HEK293 (cell line): ENCODE results near the gene SPATA22.
"Not testable (repeated sequence)": the region's sequence is repeated elsewhere in the genome, so short reads cannot be mapped to it uniquely, and the experiment has no call there.

ENCODE experiments used
- CTCF ChIA-PET: fragments of 350-600 bp; formaldehyde crosslinking; extraction: SDS; loops from one replicate; lab custom pipeline; 2021; ENCODE audit warnings: antibody characterized with exemption; lab: Yijun Ruan, JAX
- POLR2A ChIA-PET: fragments of 300-600 bp; formaldehyde crosslinking; extraction: SDS; loops from one replicate; lab custom pipeline; 2020; ENCODE audit warnings: antibody characterized with exemption, inconsistent platforms; lab: Yijun Ruan, JAX
- H3K27ac ChIP-seq: fragments of 200-500 bp; sonication (Bioruptor generic); 2 replicates; pipeline ENCODE4 v1.5.1; 2014; ENCODE audit warnings: low read depth, low read length, control low read depth, inconsistent platforms; ENCODE audit errors: extremely low read depth
- H3K36me3 ChIP-seq, 2 experiments: fragments of 200-500 bp in 1 of 2; sonication (Bioruptor generic) in 1 of 2; 1 replicate in 1 of 2; 2 replicates in 1 of 2; pipeline ENCODE4 v1.5.1; 2014 to 2017; ENCODE audit warnings: inconsistent platforms in 2 of 2, low read length in 2 of 2; ENCODE audit not compliant: control insufficient read depth in 2 of 2, insufficient read depth in 1 of 2
- H3K4me1 ChIP-seq: fragments of 200-500 bp; sonication (Bioruptor generic); 2 replicates; pipeline ENCODE4 v1.5.1; 2014; ENCODE audit warnings: mild to moderate bottlenecking, low read length, inconsistent platforms; ENCODE audit not compliant: control insufficient read depth, insufficient read depth
- H3K4me3 ChIP-seq: 2 replicates; pipeline ENCODE4 v1.5.1; 2011; ENCODE audit warnings: low read depth, mild to moderate bottlenecking, control low read depth, low read length, moderate library complexity
- H3K9me3 ChIP-seq: fragments of 200-500 bp; sonication (Bioruptor generic); 2 replicates; pipeline ENCODE4 v1.5.1; 2014; ENCODE audit warnings: low read depth, low read length, inconsistent platforms; ENCODE audit not compliant: control insufficient read depth, insufficient read depth
- BCL11B ChIP-seq: fragments of 450-650 bp; formaldehyde crosslinking; IDR thresholded peaks from 2 replicates; pipeline ENCODE4 v1.5.1; 2016; ENCODE audit warnings: low read depth, missing biosample characterization, missing genetic modification characterization
- GLIS1 ChIP-seq: fragments of 450-650 bp; formaldehyde crosslinking; IDR thresholded peaks from 2 replicates; pipeline ENCODE4 v1.5.1; 2016; ENCODE audit warnings: missing biosample characterization, missing genetic modification characterization
- KLF9 ChIP-seq: fragments of 450-650 bp; formaldehyde crosslinking; IDR thresholded peaks from 2 replicates; pipeline ENCODE4 v1.5.1; 2016; ENCODE audit warnings: missing biosample characterization, missing genetic modification characterization, low read depth
- OVOL3 ChIP-seq: fragments of 450-650 bp; formaldehyde crosslinking; IDR thresholded peaks from 2 replicates; pipeline ENCODE4 v1.5.1; 2016; ENCODE audit warnings: missing biosample characterization, missing genetic modification characterization
- TCF7L2 ChIP-seq: IDR thresholded peaks from 2 replicates; pipeline ENCODE4 v1.6.1; 2011; ENCODE audit warnings: low read depth, mild to moderate bottlenecking, inconsistent platforms, low read length, moderate library complexity, borderline replicate concordance
- TRIM28 ChIP-seq: IDR thresholded peaks from 2 replicates; pipeline ENCODE4 v1.6.1; 2011; ENCODE audit warnings: low read length, control low read depth, borderline replicate concordance
- ZBTB10 ChIP-seq: fragments of 450-650 bp; formaldehyde crosslinking; IDR thresholded peaks from 2 replicates; pipeline ENCODE4 v1.5.1; 2016; ENCODE audit warnings: missing biosample characterization, missing genetic modification characterization
- ZFP69B ChIP-seq: fragments of 450-650 bp; formaldehyde crosslinking; IDR thresholded peaks from 2 replicates; pipeline ENCODE4 v1.5.1; 2016; ENCODE audit warnings: missing biosample characterization, missing genetic modification characterization
- ZNF114 ChIP-seq: fragments of 450-650 bp; formaldehyde crosslinking; IDR thresholded peaks from 2 replicates; pipeline ENCODE4 v1.5.0; 2017; ENCODE audit warnings: missing biosample characterization, missing genetic modification characterization
- ZNF138 ChIP-seq: fragments of 450-650 bp; formaldehyde crosslinking; IDR thresholded peaks from 2 replicates; pipeline ENCODE4 v1.5.1; 2016; ENCODE audit warnings: missing biosample characterization, missing genetic modification characterization, borderline replicate concordance
- ZNF184 ChIP-seq: fragments of 450-650 bp; IDR thresholded peaks from 2 replicates; pipeline ENCODE4 v1.5.1; 2018; ENCODE audit warnings: missing biosample characterization, mild to moderate bottlenecking, missing genetic modification characterization
- ZNF221 ChIP-seq: fragments of 450-650 bp; formaldehyde crosslinking; IDR thresholded peaks from 2 replicates; pipeline ENCODE4 v1.5.1; 2017; ENCODE audit warnings: missing biosample characterization, missing genetic modification characterization, borderline replicate concordance
- ZNF266 ChIP-seq: fragments of 450-650 bp; formaldehyde crosslinking; IDR thresholded peaks from 2 replicates; pipeline ENCODE4 v1.5.1; 2016; ENCODE audit warnings: missing biosample characterization, missing genetic modification characterization, low read depth
- ZNF311 ChIP-seq: fragments of 450-650 bp; formaldehyde crosslinking; IDR thresholded peaks from 2 replicates; pipeline ENCODE4 v1.5.1; 2017; ENCODE audit warnings: missing biosample characterization, missing genetic modification characterization, borderline replicate concordance
- ZNF362 ChIP-seq: fragments of 450-650 bp; formaldehyde crosslinking; IDR thresholded peaks from 2 replicates; pipeline ENCODE4 v1.5.1; 2016; ENCODE audit warnings: missing biosample characterization, missing genetic modification characterization
- ZNF37A ChIP-seq: fragments of 450-650 bp; IDR thresholded peaks from 2 replicates; pipeline ENCODE4 v1.5.1; 2018; ENCODE audit warnings: missing biosample characterization, missing genetic modification characterization
- ZNF501 ChIP-seq: fragments of 450-650 bp; formaldehyde crosslinking; IDR thresholded peaks from 2 replicates; pipeline ENCODE4 v1.5.1; 2016; ENCODE audit warnings: missing biosample characterization, missing genetic modification characterization
- ZNF558 ChIP-seq: fragments of 450-650 bp; formaldehyde crosslinking; IDR thresholded peaks from 2 replicates; pipeline ENCODE4 v1.5.1; 2016; ENCODE audit warnings: missing biosample characterization, missing genetic modification characterization
- ZNF768 ChIP-seq: fragments of 450-650 bp; formaldehyde crosslinking; IDR thresholded peaks from 2 replicates; pipeline ENCODE4 v1.5.1; 2018; ENCODE audit warnings: missing biosample characterization, mild to moderate bottlenecking, missing genetic modification characterization
- ZNF791 ChIP-seq: fragments of 450-650 bp; formaldehyde crosslinking; IDR thresholded peaks from 2 replicates; pipeline ENCODE4 v1.5.1; 2016; ENCODE audit warnings: missing biosample characterization, missing genetic modification characterization
- ZNF830 ChIP-seq: fragments of 450-650 bp; IDR thresholded peaks from 2 replicates; pipeline ENCODE4 v1.5.0; 2018; ENCODE audit warnings: missing biosample characterization, missing genetic modification characterization, low read depth, mild to moderate bottlenecking, moderate library complexity
- ZSCAN30 ChIP-seq: fragments of 450-650 bp; IDR thresholded peaks from 2 replicates; pipeline ENCODE4 v1.5.1; 2018; ENCODE audit warnings: missing biosample characterization, mild to moderate bottlenecking, missing genetic modification characterization, moderate library complexity
- TF ChIP-seq, protein P1 (sequence below): fragments of 450-650 bp; formaldehyde crosslinking; IDR thresholded peaks from 2 replicates; pipeline ENCODE4 v1.5.1; 2016; ENCODE audit warnings: missing biosample characterization, missing genetic modification characterization
- TF ChIP-seq, protein P2 (sequence below): fragments of 450-650 bp; formaldehyde crosslinking; IDR thresholded peaks from 2 replicates; pipeline ENCODE4 v1.5.0; 2017; ENCODE audit warnings: missing biosample characterization, missing genetic modification characterization, borderline replicate concordance
- TF ChIP-seq, protein P3 (sequence below): IDR thresholded peaks from 2 replicates; pipeline ENCODE4 v1.6.1; 2011; ENCODE audit warnings: mild to moderate bottlenecking, low read depth, low read length, borderline replicate concordance

SPATA22 gene

DNA sequence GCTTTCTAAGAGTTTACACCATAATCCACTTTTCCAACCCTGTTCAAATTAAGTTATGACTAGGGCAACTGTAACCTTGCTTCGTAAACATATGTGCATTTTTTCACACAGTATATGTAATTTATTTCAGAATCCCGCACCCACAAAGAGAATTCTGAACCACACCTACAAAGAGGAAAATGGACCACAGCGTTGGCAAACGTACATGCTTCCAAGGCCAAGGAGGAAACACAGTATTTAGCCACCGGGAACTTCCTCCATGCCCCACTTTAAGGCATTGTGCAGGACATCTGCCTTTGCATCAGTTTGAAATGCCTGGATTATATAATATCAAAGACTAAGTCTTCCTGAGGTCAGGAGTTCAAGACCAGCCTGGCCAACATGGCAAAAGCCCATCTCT, 2.1 kb downstream of the SPATA22 start:
- no peaks in the 10 kb centered on the region for H3K9me3 ChIP-seq
- no peaks in the 10 kb centered on the region for H3K4me1 ChIP-seq
- no peak overlapping the region for H3K27ac ChIP-seq
- ChIA-PET POLR2A (no interaction called here), CTCF (no interaction called here)
- no peaks in the 10 kb centered on the region for H3K36me3 ChIP-seq
- H3K4me3 ChIP-seq: no peak overlapping the region
- no peak for TF ChIP-seq GLIS1 (tag by site-specific recombination)
- TF ChIP-seq, protein P1, sequence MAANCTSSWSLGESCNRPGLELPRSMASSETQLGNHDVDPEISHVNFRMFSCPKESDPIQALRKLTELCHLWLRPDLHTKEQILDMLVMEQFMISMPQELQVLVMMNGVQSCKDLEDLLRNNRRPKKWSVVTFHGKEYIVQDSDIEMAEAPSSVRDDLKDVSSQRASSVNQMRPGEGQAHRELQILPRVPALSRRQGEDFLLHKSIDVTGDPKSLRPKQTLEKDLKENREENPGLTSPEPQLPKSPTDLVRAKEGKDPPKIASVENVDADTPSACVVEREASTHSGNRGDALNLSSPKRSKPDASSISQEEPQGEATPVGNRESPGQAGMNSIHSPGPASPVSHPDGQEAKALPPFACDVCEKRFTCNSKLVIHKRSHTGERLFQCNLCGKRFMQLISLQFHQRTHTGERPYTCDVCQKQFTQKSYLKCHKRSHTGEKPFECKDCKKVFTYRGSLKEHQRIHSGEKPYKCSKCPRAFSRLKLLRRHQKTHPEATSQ (tag by site-specific recombination): no peak
- TF ChIP-seq ZNF311 (tag by site-specific recombination): no peak
- TF ChIP-seq, protein P2, sequence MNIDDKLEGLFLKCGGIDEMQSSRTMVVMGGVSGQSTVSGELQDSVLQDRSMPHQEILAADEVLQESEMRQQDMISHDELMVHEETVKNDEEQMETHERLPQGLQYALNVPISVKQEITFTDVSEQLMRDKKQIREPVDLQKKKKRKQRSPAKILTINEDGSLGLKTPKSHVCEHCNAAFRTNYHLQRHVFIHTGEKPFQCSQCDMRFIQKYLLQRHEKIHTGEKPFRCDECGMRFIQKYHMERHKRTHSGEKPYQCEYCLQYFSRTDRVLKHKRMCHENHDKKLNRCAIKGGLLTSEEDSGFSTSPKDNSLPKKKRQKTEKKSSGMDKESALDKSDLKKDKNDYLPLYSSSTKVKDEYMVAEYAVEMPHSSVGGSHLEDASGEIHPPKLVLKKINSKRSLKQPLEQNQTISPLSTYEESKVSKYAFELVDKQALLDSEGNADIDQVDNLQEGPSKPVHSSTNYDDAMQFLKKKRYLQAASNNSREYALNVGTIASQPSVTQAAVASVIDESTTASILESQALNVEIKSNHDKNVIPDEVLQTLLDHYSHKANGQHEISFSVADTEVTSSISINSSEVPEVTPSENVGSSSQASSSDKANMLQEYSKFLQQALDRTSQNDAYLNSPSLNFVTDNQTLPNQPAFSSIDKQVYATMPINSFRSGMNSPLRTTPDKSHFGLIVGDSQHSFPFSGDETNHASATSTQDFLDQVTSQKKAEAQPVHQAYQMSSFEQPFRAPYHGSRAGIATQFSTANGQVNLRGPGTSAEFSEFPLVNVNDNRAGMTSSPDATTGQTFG (tag by site-specific recombination): no peak
- no peak for TF ChIP-seq ZNF791 (tag by site-specific recombination)
- TF ChIP-seq ZNF138: no peak
- TF ChIP-seq BCL11B (tag by site-specific recombination): no peak
- TF ChIP-seq ZNF558 (tag by site-specific recombination): no peak
- TF ChIP-seq TRIM28: no peak
- no peak for TF ChIP-seq ZNF37A (tag by site-specific recombination)
- TF ChIP-seq TCF7L2: no peak
- no peak for TF ChIP-seq ZBTB10 (tag by site-specific recombination)
- no peak for TF ChIP-seq ZFP69B

DNA sequence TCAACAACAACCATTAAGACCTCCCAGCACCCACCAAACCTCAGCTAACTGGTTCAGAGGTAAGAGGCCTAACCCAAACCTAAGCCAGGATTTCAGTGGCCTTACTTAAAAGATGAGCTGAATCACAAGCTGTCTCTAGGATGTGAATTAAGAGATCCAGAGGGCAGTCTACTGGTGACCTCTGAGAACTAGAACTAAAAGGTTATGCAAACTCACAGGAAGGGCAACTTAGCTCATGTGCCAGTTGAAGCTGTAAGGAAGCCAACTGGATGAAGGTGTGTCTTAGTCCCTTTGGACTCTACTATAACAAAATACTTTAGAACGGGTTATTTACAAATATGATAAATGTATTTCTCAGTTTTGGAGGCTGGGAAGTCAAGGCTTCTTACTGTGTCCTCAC, 5.3 kb downstream of the SPATA22 start:
- H3K27ac ChIP-seq, H3K4me3 ChIP-seq, H3K9me3 ChIP-seq, H3K36me3 ChIP-seq, H3K4me1 ChIP-seq, POLR2A ChIA-PET, CTCF ChIA-PET: not testable (repeated sequence)

DNA sequence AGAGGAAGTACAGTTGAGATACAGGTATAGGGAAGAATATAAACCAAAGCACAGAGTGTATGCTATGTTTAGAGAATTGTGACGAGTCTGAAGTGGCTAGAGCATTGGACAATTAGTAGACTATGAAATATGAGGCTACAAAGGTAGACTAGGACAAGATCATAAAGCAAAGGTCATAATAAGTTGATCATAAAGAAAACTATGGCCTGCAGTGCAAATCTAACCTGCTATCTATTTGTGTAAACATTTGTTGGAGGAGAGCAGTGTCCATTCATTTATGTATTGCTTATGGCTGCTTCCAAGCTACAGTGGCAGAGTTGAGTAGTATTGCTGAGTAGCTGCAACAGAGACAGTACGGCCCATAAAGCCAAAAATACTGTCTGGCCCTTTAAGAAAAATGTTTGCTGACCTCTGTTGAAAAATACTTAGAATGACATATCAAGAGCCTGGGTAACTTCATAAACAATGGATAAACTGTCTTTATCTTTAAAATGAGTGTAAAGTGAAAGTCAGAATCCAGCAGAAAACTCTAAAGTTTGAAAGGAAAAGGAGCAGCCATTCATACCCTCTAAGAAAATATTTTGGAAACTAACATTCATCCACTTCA, 23.5 kb downstream of the SPATA22 start:
- Histone ChIP-seq H3K9me3 (no peaks in the 10 kb centered on the region), H3K36me3 (no peaks in the 10 kb centered on the region), H3K4me3 (no peak overlapping the region), H3K4me1 (no peaks in the 10 kb centered on the region), H3K27ac (no peak overlapping the region)
- POLR2A ChIA-PET: no interaction called here
- CTCF ChIA-PET: no interaction called here
- TF ChIP-seq ZNF830 (tag by site-specific recombination) (no peak), ZNF114 (tag by site-specific recombination) (no peak), ZNF266 (tag by site-specific recombination) (no peak), ZNF768 (no peak), ZNF501 (tag by site-specific recombination) (no peak), KLF9 (tag by site-specific recombination) (no peak), ZNF184 (tag by site-specific recombination) (no peak), ZNF138 (no peak), ZSCAN30 (tag by site-specific recombination) (no peak), OVOL3 (tag by site-specific recombination) (no peak), ZNF221 (tag by site-specific recombination) (no peak), ZNF362 (tag by site-specific recombination) (no peak)
- TF ChIP-seq, protein P3, sequence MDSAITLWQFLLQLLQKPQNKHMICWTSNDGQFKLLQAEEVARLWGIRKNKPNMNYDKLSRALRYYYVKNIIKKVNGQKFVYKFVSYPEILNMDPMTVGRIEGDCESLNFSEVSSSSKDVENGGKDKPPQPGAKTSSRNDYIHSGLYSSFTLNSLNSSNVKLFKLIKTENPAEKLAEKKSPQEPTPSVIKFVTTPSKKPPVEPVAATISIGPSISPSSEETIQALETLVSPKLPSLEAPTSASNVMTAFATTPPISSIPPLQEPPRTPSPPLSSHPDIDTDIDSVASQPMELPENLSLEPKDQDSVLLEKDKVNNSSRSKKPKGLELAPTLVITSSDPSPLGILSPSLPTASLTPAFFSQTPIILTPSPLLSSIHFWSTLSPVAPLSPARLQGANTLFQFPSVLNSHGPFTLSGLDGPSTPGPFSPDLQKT: no peak
